DMS53 treated with DMSO at 0.1 percent for 48 hours (cell line): ENCODE results near the gene IMPG1.

ENCODE experiments used
- DNase-seq: peaks from one replicate; lab custom pipeline; 2025; ENCODE audit not compliant: unreplicated experiment; lab: John Stamatoyannopoulos, UW

Gene IMPG1

GRCh38 chr6:75893058-75893775 is 179.2 kb downstream of the IMPG1 start:
- DNase-seq, result peak; percentile 82

DNA sequence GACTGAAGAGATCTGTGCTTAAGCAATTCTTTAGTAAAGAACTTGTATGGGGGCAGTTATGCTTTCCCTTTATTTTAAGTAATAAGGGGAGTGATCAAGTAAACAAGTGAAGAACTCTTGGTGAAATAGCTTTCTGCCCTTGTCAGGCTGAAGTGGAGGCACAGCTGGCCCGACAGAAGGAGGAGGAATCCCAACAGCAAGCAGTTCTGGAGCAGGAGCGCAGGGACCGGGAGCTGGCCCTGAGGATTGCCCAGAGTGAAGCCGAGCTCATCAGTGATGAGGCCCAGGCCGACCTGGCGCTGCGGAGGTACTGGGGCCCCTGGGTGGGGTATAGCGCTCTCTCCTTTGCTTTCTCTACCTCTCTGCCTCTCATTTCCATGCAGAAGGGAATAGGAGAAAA is 180.1 kb downstream of the IMPG1 start:
- DNase-seq, result no peak

DNA sequence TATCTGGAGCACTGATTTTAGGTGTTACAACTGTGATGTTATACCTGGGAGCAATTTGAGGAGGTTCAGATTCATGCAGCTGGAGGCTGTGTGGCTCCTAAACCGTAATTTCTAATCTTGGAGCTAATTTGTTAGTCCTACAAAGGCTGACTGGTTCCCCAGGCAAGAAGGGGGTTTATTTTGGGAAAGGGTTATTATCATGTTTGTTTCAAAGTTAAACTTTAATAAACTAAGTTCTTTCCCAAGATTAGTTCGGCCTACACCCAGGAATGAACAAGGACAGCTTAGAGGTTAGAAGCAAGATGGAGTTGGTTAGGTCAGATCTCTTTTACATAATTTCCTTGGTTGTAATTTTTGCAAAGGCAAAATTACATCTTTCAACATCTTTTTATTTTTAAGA is 187.6 kb downstream of the IMPG1 start:
- no peak for DNase-seq

- DNase-seq, result no peak
Measured at GRCh38 chr6:75882734-75883133, 189.7 kb downstream of the IMPG1 start.

- DNase-seq, result no peak
Measured at GRCh38 chr6:75880305-75880704, 192.2 kb downstream of the IMPG1 start.

DNA sequence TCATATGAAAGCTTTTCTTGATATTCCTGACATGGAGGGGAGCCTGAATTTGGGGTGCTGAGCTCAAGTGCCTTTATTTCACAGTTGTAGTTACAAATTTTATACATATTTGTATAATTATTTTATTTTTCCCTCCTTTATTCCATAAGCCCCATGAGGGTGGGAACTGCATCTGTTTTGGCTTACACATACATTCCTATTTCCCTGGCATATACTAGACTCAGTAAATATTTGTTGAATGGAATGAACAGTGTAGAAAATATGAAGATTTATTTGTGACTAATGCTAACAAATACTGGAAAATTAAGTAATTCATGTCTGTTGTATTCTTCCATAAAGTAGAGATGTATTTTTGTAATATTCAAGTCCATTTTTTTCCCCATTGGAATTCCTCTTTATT is 196.3 kb downstream of the IMPG1 start:
- DNase-seq, result no peak

DNA sequence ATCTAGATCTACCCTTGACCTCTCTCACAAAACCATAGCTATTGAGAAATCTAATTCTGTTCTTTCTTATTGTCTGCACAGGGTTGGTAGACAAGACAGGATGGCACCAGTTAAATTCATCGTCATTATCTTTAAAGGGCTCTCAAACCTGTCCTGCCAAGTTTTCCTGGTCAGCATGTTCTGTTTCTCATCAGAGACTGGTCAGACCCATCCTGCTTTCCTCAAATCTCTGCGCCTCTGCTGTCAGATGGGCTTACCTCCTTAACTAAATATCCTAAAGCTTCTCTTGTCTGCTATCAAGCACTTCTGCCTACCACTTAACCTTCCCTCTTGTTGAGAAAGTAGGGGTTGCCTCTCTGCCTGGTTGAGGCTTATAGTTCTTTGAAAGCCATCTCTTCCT is 198.2 kb downstream of the IMPG1 start:
- no peak for DNase-seq
